Stimulated activated CD4-positive, alpha-beta T cell treated with anti-CD3 and anti-CD28 coated beads, Interleukin-12 subunit alpha, Interleukin-12 subunit beta, amount 100 ng/mL, for 24 hours (primary cell): ENCODE data around the gene STRN3.
"Not testable (repeated sequence)": the region's sequence is repeated elsewhere in the genome, so short reads cannot be mapped to it uniquely, and the experiment has no call there.

Source experiments
- DNase-seq, 2 experiments: peaks; one replicate each; pipeline ENCODE4 v3.0.0-alpha.2; 2020; ENCODE audit warnings: low read depth in 2 of 2

The STRN3 gene

GRCh38 chr14:30971586-30971985, 54.6 kb downstream of the STRN3 start:
- DNase-seq, result no peak

GRCh38 chr14:30969796-30970195, 56.4 kb downstream of the STRN3 start:
- DNase-seq, result peak in 1 of 2 experiments; percentile 33

GRCh38 chr14:30967364-30968098, 58.6 kb downstream of the STRN3 start:
- DNase-seq, result not testable (repeated sequence)

- DNase-seq, result no peak
Observed at GRCh38 chr14:30966415-30967363, 59.5 kb downstream of the STRN3 start.

GRCh38 chr14:30965861-30966260, 60.3 kb downstream of the STRN3 start:
- DNase-seq, result not testable (repeated sequence)

GRCh38 chr14:30962537-30962936, 63.6 kb downstream of the STRN3 start:
- DNase-seq, result not testable (repeated sequence)

GRCh38 chr14:30961330-30961729, 64.8 kb downstream of the STRN3 start:
- DNase-seq, result no peak

GRCh38 chr14:30960216-30960615, 66.0 kb downstream of the STRN3 start:
- no peak for DNase-seq

GRCh38 chr14:30958555-30959407, 67.4 kb downstream of the STRN3 start:
- DNase-seq, result no peak

GRCh38 chr14:30957813-30958370, 68.3 kb downstream of the STRN3 start:
- no peak for DNase-seq

- DNase-seq, result no peak
Observed at GRCh38 chr14:30949651-30950050, 76.5 kb downstream of the STRN3 start.

- no peak for DNase-seq
Observed at GRCh38 chr14:30943694-30944093, 82.5 kb downstream of the STRN3 start.

GRCh38 chr14:30940886-30941285, 85.3 kb downstream of the STRN3 start:
- no peak for DNase-seq

GRCh38 chr14:30938617-30939016, 87.6 kb downstream of the STRN3 start:
- no peak for DNase-seq

- DNase-seq, result no peak
Observed at GRCh38 chr14:30935445-30935844, 90.7 kb downstream of the STRN3 start.

GRCh38 chr14:30933937-30934336, 92.2 kb downstream of the STRN3 start:
- not testable (repeated sequence) for DNase-seq

GRCh38 chr14:30928462-30928861, 97.7 kb downstream of the STRN3 start:
- no peak for DNase-seq

GRCh38 chr14:30925254-30925653, 100.9 kb downstream of the STRN3 start:
- DNase-seq, result no peak

GRCh38 chr14:30921788-30922187, 104.4 kb downstream of the STRN3 start:
- DNase-seq, result no peak

GRCh38 chr14:30921305-30921704, 104.9 kb downstream of the STRN3 start:
- no peak for DNase-seq

- no peak for DNase-seq
Observed at GRCh38 chr14:30915596-30915995, 110.6 kb downstream of the STRN3 start.
